IMR-90 (cell line): ENCODE measurements around the gene HINT2. TPM values are rescaled to one million over a fixed set of nuclear protein-coding genes. Genes with fewer than 3 reads are reported as not detected.

Source experiments
- ATAC-seq: fragments of 200-7000 bp; cut with Tn5 transposase; 2 replicates; pipeline ENCODE4 v1.9.1; 2020; ENCODE audit warnings: low read depth, mild to moderate bottlenecking, moderate library complexity
- BruUV-seq: library from RNA; stranded (reverse); fragments of 400-500 nt; replicated peaks from 2 replicates; lab custom pipeline; 2021; lab: Mats Ljungman, UMichigan
- CTCF ChIA-PET: fragments of 300-600 bp; formaldehyde crosslinking; extraction: SDS; loops from one replicate; lab custom pipeline; 2021; ENCODE audit warnings: antibody characterized with exemption; lab: Yijun Ruan, JAX
- POLR2A ChIA-PET: fragments of 300-600 bp; sonication (Branson Sonifier 250); formaldehyde crosslinking; loops from one replicate; lab custom pipeline; 2022; ENCODE audit warnings: antibody characterized with exemption; ENCODE audit not compliant: unreplicated experiment; lab: Charles Lee
- DNase-seq: peaks from one replicate; pipeline ENCODE4 v3.0.0; 2013
- H2AFZ ChIP-seq: replicated peaks from 2 replicates; pipeline ENCODE3; 2013; ENCODE audit warnings: low read length, mild to moderate bottlenecking; ENCODE audit not compliant: poor library complexity
- H2AK5ac ChIP-seq: 2 replicates; pipeline ENCODE4 v1.6.1; 2013; ENCODE audit warnings: low read depth, low read length, inconsistent platforms
- H2AK9ac ChIP-seq: replicated peaks from 2 replicates; pipeline ENCODE3; 2013; ENCODE audit warnings: mild to moderate bottlenecking, low read depth, low read length, moderate library complexity; ENCODE audit not compliant: poor library complexity
- H2BK120ac ChIP-seq: 2 replicates; pipeline ENCODE4 v1.6.1; 2013; ENCODE audit warnings: low read depth, low read length, inconsistent platforms
- H2BK15ac ChIP-seq: 3 replicates; pipeline ENCODE4 v1.6.1; 2013; ENCODE audit warnings: low read depth, low read length, inconsistent platforms
- H2BK20ac ChIP-seq: 2 replicates; pipeline ENCODE4 v1.6.1; 2013; ENCODE audit warnings: low read depth, mild to moderate bottlenecking, inconsistent platforms, low read length, moderate library complexity
- H2BK5ac ChIP-seq: 2 replicates; pipeline ENCODE4 v1.6.1; 2013; ENCODE audit warnings: mild to moderate bottlenecking, low read depth, low read length, inconsistent platforms; ENCODE audit not compliant: poor library complexity, severe bottlenecking
- H3K14ac ChIP-seq: replicated peaks from 2 replicates; pipeline ENCODE4 v1.6.1; 2013; ENCODE audit warnings: low read depth, low read length, inconsistent platforms
- H3K18ac ChIP-seq: 2 replicates; pipeline ENCODE4 v1.6.1; 2013; ENCODE audit warnings: low read depth, low read length, control low read depth
- H3K23ac ChIP-seq: 2 replicates; pipeline ENCODE4 v1.6.1; 2013; ENCODE audit warnings: low read depth, low read length, inconsistent platforms
- H3K27ac ChIP-seq: 2 replicates; pipeline ENCODE4 v1.5.1; 2013; ENCODE audit warnings: mild to moderate bottlenecking, control low read depth, low read length; ENCODE audit not compliant: insufficient read depth
- H3K27me3 ChIP-seq: 2 replicates; pipeline ENCODE4 v1.6.1; 2013; ENCODE audit warnings: low read length; ENCODE audit not compliant: control insufficient read depth, insufficient read depth
- H3K36me3 ChIP-seq: 2 replicates; pipeline ENCODE4 v1.6.1; 2013; ENCODE audit warnings: low read length, mixed read lengths; ENCODE audit not compliant: control insufficient read depth, insufficient read depth
- H3K4ac ChIP-seq: 2 replicates; pipeline ENCODE4 v1.6.1; 2013; ENCODE audit warnings: low read depth, low read length, inconsistent platforms
- H3K4me1 ChIP-seq: 2 replicates; pipeline ENCODE4 v1.6.1; 2013; ENCODE audit warnings: low read length, mixed read lengths; ENCODE audit not compliant: control insufficient read depth, insufficient read depth
- H3K4me2 ChIP-seq: 2 replicates; pipeline ENCODE4 v1.6.1; 2013; ENCODE audit warnings: low read depth, mild to moderate bottlenecking, control low read depth, low read length, moderate library complexity
- H3K4me3 ChIP-seq: 2 replicates; pipeline ENCODE4 v1.5.1; 2013; ENCODE audit warnings: low read depth, mild to moderate bottlenecking, control low read depth, low read length, moderate library complexity; ENCODE audit not compliant: insufficient read depth
- H3K56ac ChIP-seq: 2 replicates; pipeline ENCODE4 v1.6.1; 2013; ENCODE audit warnings: low read length, inconsistent platforms; ENCODE audit not compliant: insufficient read depth; ENCODE audit errors: extremely low read depth
- H3K79me1 ChIP-seq, 2 experiments: 2 replicates each; pipeline ENCODE4 v1.6.1; 2013; ENCODE audit warnings: low read length in 2 of 2, inconsistent platforms in 1 of 2, low read depth in 1 of 2
- H3K9ac ChIP-seq: 2 replicates; pipeline ENCODE4 v1.6.1; 2013; ENCODE audit warnings: low read depth, low read length, control low read depth
- H3K9me1 ChIP-seq: 2 replicates; pipeline ENCODE4 v1.6.1; 2013; ENCODE audit warnings: low read length, inconsistent platforms; ENCODE audit not compliant: insufficient read depth
- H3K9me3 ChIP-seq: 2 replicates; pipeline ENCODE4 v1.6.1; 2013; ENCODE audit warnings: low read length; ENCODE audit not compliant: control insufficient read depth, insufficient read depth
- H4K20me1 ChIP-seq: 2 replicates; pipeline ENCODE4 v1.6.1; 2013; ENCODE audit warnings: low read length, inconsistent platforms; ENCODE audit not compliant: insufficient read depth
- H4K5ac ChIP-seq: 2 replicates; pipeline ENCODE4 v1.6.1; 2013; ENCODE audit warnings: mild to moderate bottlenecking, low read depth, low read length, control low read depth
- H4K8ac ChIP-seq, 2 experiments: 2 replicates each; pipeline ENCODE4 v1.6.1; 2013; ENCODE audit warnings: low read depth in 2 of 2, low read length in 2 of 2, control low read depth in 1 of 2, inconsistent platforms in 1 of 2
- H4K91ac ChIP-seq: 2 replicates; pipeline ENCODE4 v1.6.1; 2013; ENCODE audit warnings: low read depth, low read length, inconsistent platforms; ENCODE audit not compliant: insufficient read depth
- BHLHE40 ChIP-seq: fragments of 150-350 bp; IDR thresholded peaks from 2 replicates; pipeline ENCODE4 v1.6.1; 2016; ENCODE audit warnings: mild to moderate bottlenecking, low read depth, low read length
- CEBPB ChIP-seq: IDR thresholded peaks from 2 replicates; pipeline ENCODE4 v1.6.1; 2012; ENCODE audit warnings: low read depth, low read length, improper control_type of control experiment
- CHD1 ChIP-seq: IDR thresholded peaks from 2 replicates; pipeline ENCODE4 v1.6.1; 2012; ENCODE audit warnings: low read depth, low read length, improper control_type of control experiment
- CTCF ChIP-seq: conservative IDR thresholded peaks from 2 replicates; pipeline ENCODE4 v1.5.1; 2012; ENCODE audit warnings: mild to moderate bottlenecking, low read depth, low read length, improper control_type of control experiment
- FOS ChIP-seq: fragments of 150-350 bp; IDR thresholded peaks from 2 replicates; pipeline ENCODE4 v1.6.1; 2016; ENCODE audit warnings: low read depth, low read length
- MAFK ChIP-seq: IDR thresholded peaks from 2 replicates; pipeline ENCODE4 v1.6.1; 2012; ENCODE audit warnings: low read depth, low read length, improper control_type of control experiment
- MAZ ChIP-seq: IDR thresholded peaks from 2 replicates; pipeline ENCODE4 v1.6.1; 2012; ENCODE audit warnings: low read depth, mild to moderate bottlenecking, low read length, improper control_type of control experiment, moderate library complexity, borderline replicate concordance
- MXI1 ChIP-seq: IDR thresholded peaks from 2 replicates; pipeline ENCODE4 v1.6.1; 2012; ENCODE audit warnings: low read depth, mild to moderate bottlenecking, low read length, moderate library complexity, borderline replicate concordance
- NFE2L2 ChIP-seq: fragments of 150-350 bp; IDR thresholded peaks from 2 replicates; pipeline ENCODE4 v1.6.1; 2016; ENCODE audit warnings: low read depth, mild to moderate bottlenecking, low read length
- POLR2A ChIP-seq: IDR thresholded peaks from 2 replicates; pipeline ENCODE4 v1.6.1; 2012; ENCODE audit warnings: mild to moderate bottlenecking, low read depth, low read length
- RAD21 ChIP-seq: IDR thresholded peaks from 2 replicates; pipeline ENCODE4 v1.6.1; 2012; ENCODE audit warnings: low read length, improper control_type of control experiment
- RCOR1 ChIP-seq: IDR thresholded peaks from 2 replicates; pipeline ENCODE4 v1.6.1; 2012; ENCODE audit warnings: mild to moderate bottlenecking, low read length, improper control_type of control experiment; ENCODE audit not compliant: insufficient replicate concordance
- RFX5 ChIP-seq: IDR thresholded peaks from 2 replicates; pipeline ENCODE4 v1.8.0; 2012; ENCODE audit warnings: low read depth, mild to moderate bottlenecking, low read length, moderate library complexity
- SMC3 ChIP-seq: fragments of 150-350 bp; IDR thresholded peaks from 2 replicates; pipeline ENCODE4 v1.6.1; 2016; ENCODE audit warnings: low read depth, mild to moderate bottlenecking, antibody characterized with exemption, low read length, moderate library complexity
- USF2 ChIP-seq: fragments of 150-350 bp; IDR thresholded peaks from 2 replicates; pipeline ENCODE4 v1.6.1; 2017; ENCODE audit warnings: mild to moderate bottlenecking, antibody characterized with exemption, low read length, low read depth
- WGBS, 2 experiments: methylation state at CpG; one replicate each; pipeline versions ENCODE4 v1.1.5 to v1.1.7; 2013; ENCODE audit warnings: missing lambda C conversion rate in 2 of 2; ENCODE audit not compliant: insufficient read length in 1 of 2; ENCODE audit errors: extremely low coverage in 2 of 2; 5-methylcytosine and 5-hydroxymethylcytosine counted together
- dilution Hi-C: fragments of 300-500 bp; cut with HindIII; formaldehyde crosslinking; loops from one replicate; pipeline ENCODE4 v1.14.3; 2018; ENCODE audit warnings: low sequenced_read_pairs; ENCODE audit not compliant: unreplicated experiment
- in situ Hi-C: fragments of 300-500 bp; cut with MboI; formaldehyde crosslinking; loops from 3 replicates; pipeline ENCODE4 v1.14.3; 2019; ENCODE audit warnings: low sequenced_read_pairs, inconsistent platforms, mixed read lengths
- intact Hi-C: fragments of 100-400 bp; cut with micrococcal nuclease; formaldehyde crosslinking; loops from 2 replicates; pipeline ENCODE4 v1.10.0; 2022
- polyA plus RNA-seq, 3 experiments: library from polyadenylated mRNA; depleted of rRNA; stranded (reverse); fragments of >200 nt; gene quantifications; 2 replicates each; pipeline ENCODE4 v1.2.3, GENCODE V29; 2012; ENCODE audit warnings: low replicate concordance in 1 of 3
- total RNA-seq: library from RNA; depleted of rRNA; stranded (reverse); fragments of >200 nt; gene quantifications from 2 replicates; pipeline ENCODE4 v1.2.3, GENCODE V29; 2012
- TF ChIP-seq, protein P1 (sequence below): fragments of 150-350 bp; IDR thresholded peaks from 2 replicates; pipeline ENCODE4 v1.6.1; 2016; ENCODE audit warnings: low read depth, mild to moderate bottlenecking, low read length, moderate library complexity, borderline replicate concordance

HINT2 gene
- total and polyA plus RNA-seq, 2 of the 4 experiments (the other 2 are of a cell fraction), result 7.5 to 20.6 TPM

GRCh38 chr9:35829764-35830096, 14.9 kb upstream of the HINT2 start:
- peak overlapping the region; percentile 80 for H3K4ac ChIP-seq

More at GRCh38 chr9:35829764-35830096, 14.9 kb upstream of the HINT2 start:
- Histone ChIP-seq H3K14ac (peak overlapping the region; percentile 92), H3K27ac (peak overlapping the region; percentile 74), H3K4me1 (peaks cover 8% of the 10 kb centered on the region), H2AK5ac (peak overlapping the region; percentile 71; the same call in 1 of the 2 replicates), H2BK15ac (no peak overlapping the region), H4K8ac (peak overlapping the region; percentile 60 to 73), H4K91ac (peak overlapping the region; percentile 30), H3K23ac (no peak overlapping the region; the same call in 1 of the 2 replicates), H3K4me2 (peak overlapping the region; percentile 98), H4K20me1 (no peaks in the 10 kb centered on the region), H3K4me3 (peak overlapping the region; percentile 91), H4K5ac (peak overlapping the region; percentile 85), H2AFZ (peak overlapping the region; percentile 91), H3K27me3 (no peaks in the 10 kb centered on the region), H3K9me3 (no peaks in the 10 kb centered on the region), H2BK20ac (no peak overlapping the region), H3K79me1 (peaks cover 2 to 18% of the 10 kb centered on the region in 2 experiments; a peak in 3 of 4 replicates), H2AK9ac (peak overlapping the region; percentile 63), H3K36me3 (no peaks in the 10 kb centered on the region), H3K9ac (peak overlapping the region; percentile 95), H2BK120ac (peak overlapping the region; percentile 30; the same call in 1 of the 2 replicates), H3K18ac (peak overlapping the region; percentile 59; the same call in 1 of the 2 replicates), H3K9me1 (peaks cover 17% of the 10 kb centered on the region), H3K56ac (no peak overlapping the region), H2BK5ac (peak overlapping the region; percentile 25)
- in situ Hi-C loops (no loop called here), dilution Hi-C loops (no loop called here), intact Hi-C loops (loop anchor here (2.0 to 10.0 kb wide), 2 partner anchors 15 to 195 kb away; no protein-coding TSS in a partner anchor)
- ChIA-PET POLR2A (interaction anchor here (0.6 kb wide), 1 partner anchor 270 kb away, joined by 3 read pairs; no protein-coding TSS in a partner anchor), CTCF (no interaction called here)
- WGBS, 2 experiments, result 70% methylated on average over 1 of the region's 2 CpGs; no CpG with 5 or more reads in 1 of the 2 experiments
- TF ChIP-seq CTCF (no peak), USF2 (no peak), CEBPB (no peak), POLR2A (no peak), SMC3 (no peak), FOS (no peak), MXI1 (no peak), CHD1 (no peak), NFE2L2 (no peak), BHLHE40 (no peak), MAZ (no peak), MAFK (no peak), RFX5 (no peak), RAD21 (no peak), RCOR1 (no peak)
- TF ChIP-seq, protein P1, sequence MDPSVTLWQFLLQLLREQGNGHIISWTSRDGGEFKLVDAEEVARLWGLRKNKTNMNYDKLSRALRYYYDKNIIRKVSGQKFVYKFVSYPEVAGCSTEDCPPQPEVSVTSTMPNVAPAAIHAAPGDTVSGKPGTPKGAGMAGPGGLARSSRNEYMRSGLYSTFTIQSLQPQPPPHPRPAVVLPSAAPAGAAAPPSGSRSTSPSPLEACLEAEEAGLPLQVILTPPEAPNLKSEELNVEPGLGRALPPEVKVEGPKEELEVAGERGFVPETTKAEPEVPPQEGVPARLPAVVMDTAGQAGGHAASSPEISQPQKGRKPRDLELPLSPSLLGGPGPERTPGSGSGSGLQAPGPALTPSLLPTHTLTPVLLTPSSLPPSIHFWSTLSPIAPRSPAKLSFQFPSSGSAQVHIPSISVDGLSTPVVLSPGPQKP, result no peak
- DNase-seq (no peak), ATAC-seq (no peak)
- BruUV-seq, result no TSS peak
